ENCODE results near the gene KERA.

Gene KERA

GRCh38 chr12:91037276-91037675 lies 20.5 kb downstream of the KERA start:
- DNase-seq (ENCODE audit: low read depth in 1 of 2, low spot score in 1 of 2): no peak
- no peak for TF ChIP-seq SPI1 (IDR thresholded peaks at IDR 0.05; ENCODE audit: borderline replicate concordance, low read depth)
- TF ChIP-seq GABPA (IDR thresholded peaks at IDR 0.05; ENCODE audit: low read depth): no peak
- TF ChIP-seq REST (IDR thresholded peaks at IDR 0.05; ENCODE audit: insufficient replicate concordance, low read depth): no peak
- TF ChIP-seq CTCF (IDR thresholded peaks at IDR 0.05; ENCODE audit: insufficient read depth, low read length): no peak
- TF ChIP-seq POLR2AphosphoS5 (IDR thresholded peaks at IDR 0.05; ENCODE audit: low read depth): no peak
- Histone ChIP-seq H3K27ac (replicated peaks) (no peak overlapping the region), H3K27me3 (ENCODE audit: insufficient read depth, poor library complexity, severe bottlenecking) (no peaks in the 10 kb centered on the region), H3K4me3 (replicated peaks; ENCODE audit: insufficient read depth, low read length) (no peak overlapping the region)

- no peak overlapping the region for H3K4me3 ChIP-seq (replicated peaks; ENCODE audit: insufficient read depth, low read length)
- no peak for DNase-seq (ENCODE audit: low read depth in 1 of 2, low spot score in 1 of 2)
- no peak overlapping the region for H3K27ac ChIP-seq (replicated peaks)
- TF ChIP-seq REST (IDR thresholded peaks at IDR 0.05; ENCODE audit: insufficient replicate concordance, low read depth) (no peak), POLR2AphosphoS5 (IDR thresholded peaks at IDR 0.05; ENCODE audit: low read depth) (no peak), SPI1 (IDR thresholded peaks at IDR 0.05; ENCODE audit: borderline replicate concordance, low read depth) (no peak), GABPA (IDR thresholded peaks at IDR 0.05; ENCODE audit: low read depth) (no peak), CTCF (IDR thresholded peaks at IDR 0.05; ENCODE audit: insufficient read depth, low read length) (no peak)
- H3K27me3 ChIP-seq (ENCODE audit: insufficient read depth, poor library complexity, severe bottlenecking): no peaks in the 10 kb centered on the region
Measured at GRCh38 chr12:91033251-91033650, 24.6 kb downstream of the KERA start.

GRCh38 chr12:91023326-91024004 lies 34.4 kb downstream of the KERA start:
- DNase-seq (ENCODE audit: low read depth in 1 of 2, low spot score in 1 of 2): no peak
- H3K4me3 ChIP-seq (replicated peaks; ENCODE audit: insufficient read depth, low read length): no peak overlapping the region
- H3K27me3 ChIP-seq (ENCODE audit: insufficient read depth, poor library complexity, severe bottlenecking): no peaks in the 10 kb centered on the region
- TF ChIP-seq CTCF (IDR thresholded peaks at IDR 0.05; ENCODE audit: insufficient read depth, low read length) (no peak), POLR2AphosphoS5 (IDR thresholded peaks at IDR 0.05; ENCODE audit: low read depth) (no peak), SPI1 (IDR thresholded peaks at IDR 0.05; ENCODE audit: borderline replicate concordance, low read depth) (no peak), REST (IDR thresholded peaks at IDR 0.05; ENCODE audit: insufficient replicate concordance, low read depth) (no peak), GABPA (IDR thresholded peaks at IDR 0.05; ENCODE audit: low read depth) (no peak)
- no peak overlapping the region for H3K27ac ChIP-seq (replicated peaks)
